ENCODE results near the gene ZBTB22.
"Not testable (repeated sequence)": the region's sequence is repeated elsewhere in the genome, so short reads cannot be mapped to it uniquely, and the experiment has no call there.

Gene ZBTB22

DNA sequence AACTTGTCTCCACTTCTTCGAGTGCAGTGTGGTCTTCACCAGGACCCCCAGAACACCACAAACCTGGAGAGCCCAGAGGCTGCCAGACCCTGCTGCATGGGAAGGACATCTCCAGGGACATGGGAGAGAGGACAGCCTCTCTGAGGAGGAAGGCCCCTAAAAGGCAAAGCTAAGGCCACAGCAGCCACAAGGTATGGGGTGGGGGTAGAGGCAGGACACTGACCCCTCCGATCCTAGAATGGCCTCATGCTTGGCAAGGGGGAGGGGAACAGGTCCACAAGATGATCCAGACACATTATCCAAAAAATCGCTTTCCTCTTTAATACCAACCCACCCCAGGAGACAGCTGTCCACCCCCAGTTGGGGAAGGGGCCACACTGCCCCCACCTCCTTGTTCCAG is 38.7 kb downstream of the ZBTB22 start:
- no peak for DNase-seq

DNA sequence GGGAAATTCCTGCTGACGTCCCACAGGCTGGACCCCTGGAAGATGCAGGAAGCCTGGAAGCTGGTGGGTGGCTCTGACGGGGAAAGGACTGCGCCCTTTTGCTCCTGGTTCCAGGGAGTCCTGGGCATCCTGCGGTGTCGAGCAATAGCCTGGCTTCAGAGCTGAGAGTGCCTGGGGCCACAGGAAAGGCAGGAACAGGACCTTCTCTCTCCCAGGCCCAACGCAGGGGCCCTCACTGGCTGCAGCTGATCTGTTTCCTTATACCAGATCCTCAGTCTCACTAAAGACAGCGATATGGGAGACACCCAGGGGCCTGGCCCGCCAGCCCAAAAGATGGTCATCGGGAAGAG is 39.2 kb downstream of the ZBTB22 start:
- no peak for DNase-seq

DNA sequence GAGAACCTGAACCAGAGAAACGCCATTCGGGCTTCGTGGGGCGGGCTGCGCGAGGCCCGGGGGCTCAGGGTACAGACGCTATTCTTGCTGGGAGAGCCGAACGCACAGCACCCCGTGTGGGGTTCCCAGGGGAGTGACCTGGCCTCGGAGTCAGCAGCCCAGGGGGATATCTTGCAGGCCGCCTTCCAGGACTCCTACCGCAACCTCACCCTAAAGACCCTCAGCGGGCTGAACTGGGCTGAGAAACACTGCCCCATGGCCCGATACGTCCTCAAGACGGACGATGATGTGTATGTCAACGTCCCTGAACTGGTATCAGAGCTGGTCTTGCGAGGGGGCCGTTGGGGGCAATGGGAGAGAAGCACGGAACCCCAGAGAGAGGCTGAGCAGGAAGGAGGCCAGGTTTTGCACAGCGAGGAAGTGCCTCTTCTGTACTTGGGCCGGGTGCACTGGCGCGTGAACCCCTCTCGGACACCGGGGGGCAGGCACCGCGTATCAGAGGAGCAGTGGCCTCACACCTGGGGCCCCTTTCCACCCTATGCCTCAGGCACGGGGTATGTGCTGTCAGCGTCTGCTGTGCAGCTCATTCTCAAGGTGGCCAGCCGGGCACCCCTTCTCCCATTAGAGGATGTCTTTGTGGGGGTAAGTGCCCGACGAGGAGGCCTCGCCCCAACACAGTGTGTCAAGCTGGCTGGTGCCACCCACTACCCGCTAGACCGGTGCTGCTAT is 39.7 kb downstream of the ZBTB22 start:
- DNase-seq = peak in 1 of 4 experiments; percentile 12

DNA sequence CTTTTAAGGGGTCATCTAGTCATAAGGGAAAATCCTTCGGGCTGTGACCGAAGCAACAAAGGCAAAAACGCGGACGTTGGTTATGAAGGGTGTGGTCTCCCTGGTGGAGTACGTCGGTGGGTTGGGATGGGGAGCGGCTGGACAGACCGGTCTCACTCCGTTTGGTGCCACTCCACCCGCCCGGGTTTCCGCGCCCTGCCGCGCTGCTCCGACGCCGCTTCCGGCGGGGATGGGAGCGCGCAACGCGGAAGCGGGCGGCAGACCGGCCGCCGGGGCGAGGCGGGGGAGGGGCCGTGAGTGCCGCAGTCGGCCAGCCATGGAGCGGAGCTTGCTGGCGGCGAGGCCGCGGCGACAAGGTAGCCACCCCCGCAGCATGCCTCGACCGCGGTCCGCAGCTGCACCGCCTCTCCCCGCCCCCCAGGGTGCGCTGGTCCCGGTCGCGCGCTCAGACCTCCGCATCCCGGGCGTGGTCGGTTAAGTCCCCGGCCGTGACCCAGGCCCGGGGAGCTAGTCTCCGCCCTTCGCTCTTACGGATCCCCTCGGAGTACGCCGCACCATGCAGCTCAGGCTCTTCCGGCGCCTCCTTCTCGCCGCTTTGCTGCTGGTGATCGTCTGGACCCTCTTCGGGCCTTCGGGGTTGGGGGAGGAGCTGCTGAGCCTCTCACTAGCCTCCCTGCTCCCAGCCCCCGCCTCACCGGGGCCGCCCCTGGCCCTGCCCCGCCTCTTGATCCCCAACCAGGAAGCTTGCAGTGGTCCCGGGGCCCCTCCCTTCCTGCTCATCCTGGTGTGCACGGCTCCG is 40.5 kb downstream of the ZBTB22 start, which contains the start of gene B3GALT4:
Gene B3GALT4 (plus strand): TSS at position 260 of the 799 bp plus-strand sequence. CDS start 297 bp downstream, at position 557.
- peak; percentile 42 to 70 (median 58) for DNase-seq

DNA sequence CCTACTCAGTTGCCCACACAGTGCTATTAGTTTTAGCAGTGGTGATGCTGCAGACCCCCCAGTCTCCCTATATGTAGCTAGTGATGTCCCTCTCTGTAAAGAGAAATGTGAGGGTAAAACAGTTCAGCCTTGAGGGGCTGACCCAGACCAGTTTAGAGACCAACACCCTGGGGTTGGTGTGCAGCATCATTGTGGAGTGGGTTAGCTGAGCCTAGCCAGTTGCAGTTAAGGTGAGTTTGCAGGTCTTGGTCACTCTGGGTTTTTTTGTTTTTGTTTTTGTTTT is 41.0 kb downstream of the ZBTB22 start:
- DNase-seq = no peak

DNA sequence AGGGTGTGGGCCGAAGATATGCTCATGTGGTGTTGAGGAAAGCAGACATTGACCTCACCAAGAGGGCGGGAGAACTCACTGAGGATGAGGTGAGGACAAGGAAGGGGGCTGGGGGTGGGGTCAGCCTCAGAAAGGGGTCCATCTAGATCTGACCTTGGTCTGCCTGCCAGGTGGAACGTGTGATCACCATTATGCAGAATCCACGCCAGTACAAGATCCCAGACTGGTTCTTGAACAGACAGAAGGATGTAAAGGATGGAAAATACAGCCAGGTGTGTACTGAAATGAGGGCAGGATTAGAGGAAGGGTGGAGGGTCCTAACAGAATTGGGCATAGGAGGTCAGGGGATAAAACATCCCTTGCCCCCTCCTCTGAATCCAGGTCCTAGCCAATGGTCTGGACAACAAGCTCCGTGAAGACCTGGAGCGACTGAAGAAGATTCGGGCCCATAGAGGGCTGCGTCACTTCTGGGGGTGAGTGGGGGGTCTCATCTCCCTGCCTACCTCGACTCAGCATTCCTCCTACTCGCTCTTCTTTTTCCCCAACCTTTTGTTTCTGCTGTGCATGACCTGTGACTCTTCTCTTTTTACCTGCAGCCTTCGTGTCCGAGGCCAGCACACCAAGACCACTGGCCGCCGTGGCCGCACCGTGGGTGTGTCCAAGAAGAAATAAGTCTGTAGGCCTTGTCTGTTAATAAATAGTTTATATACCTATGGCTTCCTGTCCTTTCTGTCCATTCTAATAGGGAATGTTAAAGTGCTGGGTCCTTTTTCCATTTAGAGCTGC is 41.6 kb downstream of the ZBTB22 start:
- not testable (repeated sequence) for DNase-seq

DNA sequence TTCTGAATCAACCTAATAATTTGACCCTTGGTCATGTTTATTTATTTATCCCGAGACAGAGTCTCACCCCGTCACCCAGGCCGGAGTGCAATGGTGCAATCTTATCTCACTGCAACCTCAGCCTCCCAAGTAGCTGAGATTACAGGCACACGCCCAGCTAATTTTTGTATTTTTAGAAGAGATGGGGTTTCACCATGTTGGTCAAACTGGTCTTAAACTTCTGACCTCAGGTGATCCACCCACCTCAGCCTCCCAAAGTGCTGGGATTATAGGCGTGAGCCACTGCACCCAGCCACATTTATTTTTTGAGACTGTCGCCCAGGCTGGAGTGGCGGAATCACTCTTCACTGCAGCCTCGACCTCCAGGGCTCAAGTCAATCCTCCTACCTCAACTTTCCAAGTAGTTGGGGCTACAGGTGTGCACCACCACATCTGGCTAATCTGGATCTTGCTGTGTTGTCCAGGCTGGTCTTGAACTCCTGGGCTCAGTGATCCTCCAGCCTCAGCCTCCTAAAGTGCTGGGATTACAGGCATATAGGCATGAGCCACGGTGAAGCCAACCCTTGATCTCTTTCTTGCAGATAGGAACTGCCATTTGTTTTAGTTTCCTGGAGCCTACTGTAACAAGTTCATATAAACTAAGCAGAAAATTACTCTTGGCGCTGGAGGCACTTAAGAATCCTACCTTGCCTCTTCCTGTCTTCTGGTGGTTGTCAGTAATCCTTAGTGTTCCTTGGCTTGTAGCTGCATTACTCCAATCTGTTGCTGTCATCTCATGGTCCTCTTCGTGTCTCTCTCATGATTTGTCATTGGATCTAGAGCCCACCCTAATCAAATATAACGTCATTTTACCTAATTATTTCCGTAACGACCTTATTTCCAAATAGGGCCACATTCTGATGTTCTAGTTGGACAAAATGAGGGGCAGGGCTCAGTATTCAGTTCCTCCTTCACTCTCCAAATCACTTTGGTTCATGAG is 43.3 kb downstream of the ZBTB22 start:
- DNase-seq = no peak

DNA sequence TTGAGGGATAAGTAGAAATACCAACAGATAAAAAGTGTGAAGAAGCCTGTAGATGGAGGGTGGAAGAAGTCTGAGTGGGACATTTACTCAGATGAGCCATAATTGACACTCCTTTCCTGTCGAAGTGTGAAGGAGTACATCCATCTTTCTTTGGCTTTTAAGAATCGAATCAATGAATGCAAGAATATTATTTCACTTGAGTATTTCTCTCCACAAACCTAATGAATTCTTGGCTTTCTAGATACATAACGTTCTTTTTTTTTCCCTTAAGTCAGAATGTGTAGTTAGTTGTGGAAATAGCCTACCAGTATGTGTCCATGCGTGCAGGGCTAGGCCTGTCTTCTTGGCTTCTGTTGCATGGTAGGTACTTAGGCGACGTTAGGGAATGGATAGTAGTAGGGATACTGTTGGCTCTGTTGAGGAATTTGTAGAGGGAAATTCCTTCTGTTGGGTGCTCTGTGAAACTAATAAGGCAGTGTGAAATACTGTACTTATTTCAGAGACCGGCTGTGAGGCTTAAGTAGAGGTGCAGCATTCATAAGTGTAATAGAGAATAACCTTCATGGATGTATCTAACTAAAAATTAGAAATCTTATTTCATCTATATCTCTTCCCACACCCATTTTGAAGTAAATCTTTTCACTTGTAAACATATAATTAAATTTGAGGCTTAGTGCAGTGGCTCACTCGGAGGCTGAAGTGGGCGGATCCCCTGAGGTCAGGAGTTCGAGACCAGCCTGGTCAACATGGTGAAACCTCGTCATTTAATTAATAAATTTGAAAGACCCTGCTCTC is 44.2 kb downstream of the ZBTB22 start:
- no peak for DNase-seq

DNA sequence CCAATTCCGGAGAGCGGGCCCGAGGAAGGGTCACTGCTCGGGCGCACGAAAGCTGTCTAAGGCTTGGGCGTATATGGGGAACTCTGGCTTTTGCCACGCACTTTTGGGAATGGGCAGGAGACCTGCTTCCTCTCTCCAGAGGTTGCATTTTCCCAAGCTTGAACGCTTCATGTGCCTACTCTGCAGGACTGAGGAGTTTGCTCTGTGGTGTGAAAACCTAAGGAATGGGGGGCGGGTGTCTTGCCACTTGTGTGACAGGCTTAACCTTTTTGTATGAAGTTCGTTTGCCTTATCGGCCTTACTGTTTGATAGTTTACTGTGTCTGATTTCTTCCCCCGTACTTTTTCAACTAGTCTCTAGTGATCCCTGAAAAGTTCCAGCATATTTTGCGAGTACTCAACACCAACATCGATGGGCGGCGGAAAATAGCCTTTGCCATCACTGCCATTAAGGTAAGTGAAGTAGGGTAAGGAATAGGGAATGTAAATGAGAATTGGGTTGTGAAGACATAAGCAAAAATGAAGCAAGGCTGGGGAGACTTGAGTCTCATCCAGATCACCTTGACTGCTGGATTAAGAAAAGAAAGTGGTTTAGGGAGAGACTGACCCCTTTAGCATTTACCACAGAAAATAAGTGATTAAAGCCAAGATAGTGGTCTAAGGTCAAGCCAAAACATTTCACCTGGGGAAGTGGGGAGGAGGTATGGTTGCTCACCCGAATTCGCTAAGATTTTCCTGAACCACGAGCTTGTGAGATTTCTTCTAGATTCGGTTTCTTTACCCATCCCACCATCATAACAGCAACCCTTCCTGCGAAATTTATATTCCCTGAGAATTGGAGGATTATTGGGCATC is 45.0 kb downstream of the ZBTB22 start:
- no peak for DNase-seq

DNA sequence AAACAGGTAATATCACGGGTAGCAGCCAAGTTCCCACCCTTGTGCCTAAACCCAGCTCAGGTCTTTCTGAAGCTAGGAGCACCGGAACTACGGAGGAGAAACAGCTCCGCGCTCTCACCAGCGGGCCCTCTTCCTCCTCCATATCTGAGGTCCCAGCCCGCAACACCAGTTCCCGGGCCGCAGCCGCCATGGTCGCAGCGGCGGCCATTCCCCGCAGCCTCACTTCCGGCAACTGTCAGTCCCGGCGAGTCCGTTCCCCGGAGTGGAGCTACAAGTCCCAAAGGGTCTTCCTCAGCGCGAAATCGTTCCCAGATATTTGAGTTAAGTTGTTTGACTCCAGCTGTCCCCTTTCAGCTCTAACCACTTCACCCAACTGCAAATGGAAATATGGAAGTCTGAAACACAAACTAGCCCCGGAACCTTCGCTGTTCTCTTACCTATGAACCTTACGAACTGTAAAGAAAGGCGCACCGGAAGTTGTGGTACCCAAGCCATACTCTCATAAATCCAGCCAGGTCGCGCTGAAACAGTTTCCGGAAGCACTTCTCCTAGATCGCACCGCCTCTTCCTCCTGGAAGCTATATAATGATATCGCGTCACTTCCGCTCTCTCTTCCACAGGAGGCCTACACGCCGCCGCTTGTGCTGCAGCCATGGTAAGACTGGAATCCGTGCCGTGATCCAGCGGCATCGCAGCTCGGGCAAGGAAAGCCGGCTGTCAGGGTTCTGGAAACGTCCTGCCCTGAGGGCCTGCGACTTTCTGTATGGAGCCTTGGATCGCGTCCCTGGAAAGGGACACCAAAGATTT is 45.9 kb downstream of the ZBTB22 start, which contains the start of the genes RPS18 and VPS52:
Gene RPS18 (plus strand): TSS at position 608 of the 807 bp plus-strand sequence. CDS start 45 bp downstream, at position 653.
Gene VPS52 (minus strand): TSS at position 409 of the 807 bp plus-strand sequence. CDS start 201 bp downstream, at position 208.
- DNase-seq = peak; percentile 74 to 83 (median 77)

DNA sequence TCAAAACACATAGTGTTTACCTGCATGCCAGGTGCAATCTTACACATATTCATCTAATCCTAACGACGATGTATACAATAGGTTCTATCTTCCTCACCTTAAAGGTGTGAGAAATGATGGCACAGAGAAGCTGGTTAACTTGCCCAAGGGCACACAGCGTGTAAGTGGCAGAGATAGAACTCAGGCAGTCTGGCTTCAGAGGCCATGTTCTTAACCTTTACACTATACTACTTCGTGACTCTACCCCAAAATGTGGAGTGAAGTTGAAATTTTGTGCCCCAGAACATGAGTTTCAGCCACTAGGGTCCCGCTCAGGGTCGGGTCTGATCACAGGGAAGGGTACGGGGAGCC is 46.5 kb downstream of the ZBTB22 start:
- DNase-seq = no peak
